Measurements from ENCODE around the gene VWA1. TPM values are rescaled to one million over a fixed set of nuclear protein-coding genes. Genes with fewer than 3 reads are reported as not detected.

Gene VWA1
- total RNA-seq, 1 experiment from 2014 or later = 35.5 TPM

DNA sequence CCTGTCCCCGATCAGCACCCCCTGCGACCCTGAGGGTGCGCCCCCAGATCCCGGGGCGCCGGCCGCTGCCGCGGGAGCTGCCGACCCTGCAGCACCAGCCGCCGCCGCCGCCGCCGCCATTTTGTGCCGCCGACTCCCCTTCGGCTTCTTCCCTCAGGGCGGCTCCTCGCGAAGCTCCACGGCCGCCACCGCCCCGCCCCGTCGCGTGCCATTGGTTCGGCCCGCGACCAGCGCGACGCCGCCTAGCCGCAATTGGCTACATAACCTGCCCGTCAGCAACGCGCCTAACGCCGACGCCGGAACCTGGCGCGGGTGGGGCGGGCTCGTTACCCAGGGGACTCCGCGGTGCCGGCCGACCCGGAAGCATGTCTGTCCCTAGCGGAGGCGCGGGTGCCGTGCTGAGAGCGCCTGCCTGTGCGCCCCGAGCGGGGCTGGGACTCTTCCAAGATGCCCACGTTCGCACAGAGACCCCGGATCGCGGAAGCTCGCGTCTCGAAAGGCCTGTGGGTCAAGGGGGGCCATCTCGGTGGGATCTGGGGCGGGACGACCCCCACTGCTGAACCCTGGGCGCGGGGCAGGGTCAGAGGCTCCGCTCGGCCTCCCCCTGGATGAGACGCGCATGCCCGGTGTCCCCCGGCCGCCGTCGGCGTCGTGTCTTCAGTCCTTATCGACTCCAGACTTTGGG is 36.2 kb upstream of the VWA1 start, which contains the start of gene CCNL2 (continued):
- TF ChIP-seq SMAD3 (CRISPR knock-in tag; IDR thresholded peaks at IDR 0.05; ENCODE audit: borderline replicate concordance) (peak; percentile 40; the same call in 1 of the 2 replicates), FOXP1 (CRISPR knock-in tag; IDR thresholded peaks at IDR 0.05; ENCODE audit: borderline replicate concordance) (peak; percentile 67; the same call in 1 of the 2 replicates), ZNF423 (CRISPR knock-in tag; IDR thresholded peaks at IDR 0.05) (no peak), ZBTB21 (CRISPR knock-in tag; IDR thresholded peaks at IDR 0.05; ENCODE audit: borderline replicate concordance) (no peak), NR2C2 (CRISPR knock-in tag; IDR thresholded peaks at IDR 0.05) (no peak), SMAD4 (CRISPR knock-in tag; IDR thresholded peaks at IDR 0.05) (no peak)
- TF ChIP-seq, protein P1, sequence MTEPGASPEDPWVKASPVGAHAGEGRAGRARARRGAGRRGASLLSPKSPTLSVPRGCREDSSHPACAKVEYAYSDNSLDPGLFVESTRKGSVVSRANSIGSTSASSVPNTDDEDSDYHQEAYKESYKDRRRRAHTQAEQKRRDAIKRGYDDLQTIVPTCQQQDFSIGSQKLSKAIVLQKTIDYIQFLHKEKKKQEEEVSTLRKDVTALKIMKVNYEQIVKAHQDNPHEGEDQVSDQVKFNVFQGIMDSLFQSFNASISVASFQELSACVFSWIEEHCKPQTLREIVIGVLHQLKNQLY (CRISPR knock-in tag; IDR thresholded peaks at IDR 0.05) = no peak

- Mint-ChIP-seq H3K9me3 (no peaks in the 10 kb centered on the region), H3K36me3 (peaks cover 60% of the 10 kb centered on the region), H3K4me3 (peak overlapping the region; percentile 85), H3K4me1 (peaks cover 31% of the 10 kb centered on the region), H3K27me3 (ENCODE audit: low read depth) (no peaks in the 10 kb centered on the region), H3K27ac (peak overlapping the region; percentile 88)
- ATAC-seq (no peak), DNase-seq (ENCODE audit: low spot score) (no peak)
- ChIA-PET POLR2A (interaction anchor here (1.2 to 2.3 kb wide), 6 partner anchors 11 to 34 kb away, joined by 3 to 12 read pairs (median 5); partner anchors contain the start of gene AURKAIP1), CTCF (interaction anchor here (0.6 to 2.5 kb wide), 6 partner anchors 11 to 105 kb away, joined by 3 to 14 read pairs (median 8); partner anchors contain the start of gene AURKAIP1)
- TF ChIP-seq ZNF281 (CRISPR knock-in tag; IDR thresholded peaks at IDR 0.05) (no peak), GABPB1 (CRISPR knock-in tag; IDR thresholded peaks at IDR 0.05) (no peak), PREB (CRISPR knock-in tag; IDR thresholded peaks at IDR 0.05; ENCODE audit: borderline replicate concordance) (no peak), ATF3 (CRISPR knock-in tag; conservative IDR thresholded peaks at IDR 0.05) (0 out of 2 replicates have a peak, but pooled peaks have one; percentile 62), MXD4 (CRISPR knock-in tag; IDR thresholded peaks at IDR 0.05; ENCODE audit: borderline replicate concordance) (no peak), IRF2 (CRISPR knock-in tag; IDR thresholded peaks at IDR 0.05; ENCODE audit: borderline replicate concordance, low read depth) (no peak), ZBTB43 (CRISPR knock-in tag; IDR thresholded peaks at IDR 0.05) (no peak), OVOL2 (CRISPR knock-in tag; IDR thresholded peaks at IDR 0.05; ENCODE audit: borderline replicate concordance) (no peak), ZNF416 (CRISPR knock-in tag; IDR thresholded peaks at IDR 0.05) (no peak), ZNF138 (CRISPR knock-in tag; conservative IDR thresholded peaks at IDR 0.05) (no peak), GRHL2 (CRISPR knock-in tag; IDR thresholded peaks at IDR 0.05; ENCODE audit: insufficient replicate concordance, severe bottlenecking) (no peak), SMAD3 (CRISPR knock-in tag; IDR thresholded peaks at IDR 0.05; ENCODE audit: borderline replicate concordance) (no peak), MAX (CRISPR knock-in tag; IDR thresholded peaks at IDR 0.05) (no peak), ESRRA (CRISPR knock-in tag; IDR thresholded peaks at IDR 0.05; ENCODE audit: borderline replicate concordance) (peak; percentile 18; the same call in 1 of the 2 replicates), RELA (CRISPR knock-in tag; IDR thresholded peaks at IDR 0.05; ENCODE audit: borderline replicate concordance) (no peak), SMAD4 (CRISPR knock-in tag; IDR thresholded peaks at IDR 0.05) (0 out of 2 replicates have a peak, but pooled peaks have one; percentile 17)
- TF ChIP-seq, protein P2, sequence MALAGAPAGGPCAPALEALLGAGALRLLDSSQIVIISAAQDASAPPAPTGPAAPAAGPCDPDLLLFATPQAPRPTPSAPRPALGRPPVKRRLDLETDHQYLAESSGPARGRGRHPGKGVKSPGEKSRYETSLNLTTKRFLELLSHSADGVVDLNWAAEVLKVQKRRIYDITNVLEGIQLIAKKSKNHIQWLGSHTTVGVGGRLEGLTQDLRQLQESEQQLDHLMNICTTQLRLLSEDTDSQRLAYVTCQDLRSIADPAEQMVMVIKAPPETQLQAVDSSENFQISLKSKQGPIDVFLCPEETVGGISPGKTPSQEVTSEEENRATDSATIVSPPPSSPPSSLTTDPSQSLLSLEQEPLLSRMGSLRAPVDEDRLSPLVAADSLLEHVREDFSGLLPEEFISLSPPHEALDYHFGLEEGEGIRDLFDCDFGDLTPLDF (CRISPR knock-in tag; IDR thresholded peaks at IDR 0.05) = no peak
- TF ChIP-seq, protein P3, sequence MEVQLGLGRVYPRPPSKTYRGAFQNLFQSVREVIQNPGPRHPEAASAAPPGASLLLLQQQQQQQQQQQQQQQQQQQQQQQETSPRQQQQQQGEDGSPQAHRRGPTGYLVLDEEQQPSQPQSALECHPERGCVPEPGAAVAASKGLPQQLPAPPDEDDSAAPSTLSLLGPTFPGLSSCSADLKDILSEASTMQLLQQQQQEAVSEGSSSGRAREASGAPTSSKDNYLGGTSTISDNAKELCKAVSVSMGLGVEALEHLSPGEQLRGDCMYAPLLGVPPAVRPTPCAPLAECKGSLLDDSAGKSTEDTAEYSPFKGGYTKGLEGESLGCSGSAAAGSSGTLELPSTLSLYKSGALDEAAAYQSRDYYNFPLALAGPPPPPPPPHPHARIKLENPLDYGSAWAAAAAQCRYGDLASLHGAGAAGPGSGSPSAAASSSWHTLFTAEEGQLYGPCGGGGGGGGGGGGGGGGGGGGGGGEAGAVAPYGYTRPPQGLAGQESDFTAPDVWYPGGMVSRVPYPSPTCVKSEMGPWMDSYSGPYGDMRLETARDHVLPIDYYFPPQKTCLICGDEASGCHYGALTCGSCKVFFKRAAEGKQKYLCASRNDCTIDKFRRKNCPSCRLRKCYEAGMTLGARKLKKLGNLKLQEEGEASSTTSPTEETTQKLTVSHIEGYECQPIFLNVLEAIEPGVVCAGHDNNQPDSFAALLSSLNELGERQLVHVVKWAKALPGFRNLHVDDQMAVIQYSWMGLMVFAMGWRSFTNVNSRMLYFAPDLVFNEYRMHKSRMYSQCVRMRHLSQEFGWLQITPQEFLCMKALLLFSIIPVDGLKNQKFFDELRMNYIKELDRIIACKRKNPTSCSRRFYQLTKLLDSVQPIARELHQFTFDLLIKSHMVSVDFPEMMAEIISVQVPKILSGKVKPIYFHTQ (CRISPR knock-in tag; IDR thresholded peaks at IDR 0.05) = no peak
These were observed 35.5 kb upstream of the VWA1 start for GRCh38 chr1:1399872-1400575.
